Measurements from ENCODE around the gene SLC17A8.

The SLC17A8 gene

DNA sequence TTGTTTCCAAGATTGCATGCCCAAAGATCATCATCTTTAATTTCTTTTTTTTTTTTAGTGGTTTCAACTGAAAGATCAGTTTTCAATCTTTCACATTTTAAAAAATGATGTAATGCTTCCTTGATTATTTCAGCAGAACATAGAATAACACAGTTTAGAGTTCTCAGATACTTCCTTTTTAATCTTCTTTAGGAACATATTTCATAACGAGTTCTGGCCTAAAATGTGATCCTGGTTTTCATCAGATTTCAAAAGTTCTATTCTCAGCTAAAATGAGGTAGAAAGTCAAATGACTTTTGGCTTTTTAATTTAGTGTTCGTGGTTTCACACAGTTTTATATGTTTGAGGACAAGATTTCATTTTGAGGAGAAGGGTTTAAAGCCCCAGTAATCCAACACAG lies 76.8 kb downstream of the SLC17A8 start:
- no peaks in the 10 kb centered on the region for H3K4me1 ChIP-seq (ENCODE audit: control insufficient read depth, insufficient read depth, low read length)
- H3K4me3 ChIP-seq (ENCODE audit: low read depth, low read length), result no peak overlapping the region

DNA sequence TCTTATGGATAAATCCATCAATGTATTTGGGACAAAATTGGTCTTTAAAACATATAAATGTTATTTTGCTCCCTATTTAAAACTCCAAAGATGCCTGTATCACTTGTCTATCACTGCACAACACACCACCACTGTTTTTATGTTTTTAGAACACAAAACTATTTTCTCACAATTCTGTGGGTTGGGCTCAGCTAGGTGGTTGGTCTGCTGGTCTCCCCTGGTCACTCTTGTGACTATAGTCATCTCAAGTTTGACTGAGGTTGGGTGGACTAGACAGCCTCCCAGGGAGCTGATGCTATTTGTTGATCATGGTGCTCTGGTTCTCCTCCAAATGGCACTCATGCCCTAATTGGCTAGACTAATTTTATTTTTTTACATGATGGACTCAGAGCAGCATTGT lies 77.3 kb downstream of the SLC17A8 start:
- Histone ChIP-seq H3K4me3 (ENCODE audit: low read depth, low read length) (no peak overlapping the region), H3K9me3 (ENCODE audit: control insufficient read depth, insufficient read depth, low read length) (no peaks in the 10 kb centered on the region), H3K27me3 (ENCODE audit: control insufficient read depth, insufficient read depth, low read length) (no peaks in the 10 kb centered on the region), H3K36me3 (ENCODE audit: control insufficient read depth, insufficient read depth, low read length) (no peaks in the 10 kb centered on the region), H3K9ac (ENCODE audit: low read depth, low read length) (no peak overlapping the region), H3K4me1 (ENCODE audit: control insufficient read depth, insufficient read depth, low read length) (no peaks in the 10 kb centered on the region)

More for the DNA sequence above, 76.8 kb downstream of the SLC17A8 start:
- Histone ChIP-seq H3K27me3 (ENCODE audit: control insufficient read depth, insufficient read depth, low read length) (no peaks in the 10 kb centered on the region), H3K36me3 (ENCODE audit: control insufficient read depth, insufficient read depth, low read length) (no peaks in the 10 kb centered on the region), H3K9me3 (ENCODE audit: control insufficient read depth, insufficient read depth, low read length) (no peaks in the 10 kb centered on the region), H3K9ac (ENCODE audit: low read depth, low read length) (no peak overlapping the region)

DNA sequence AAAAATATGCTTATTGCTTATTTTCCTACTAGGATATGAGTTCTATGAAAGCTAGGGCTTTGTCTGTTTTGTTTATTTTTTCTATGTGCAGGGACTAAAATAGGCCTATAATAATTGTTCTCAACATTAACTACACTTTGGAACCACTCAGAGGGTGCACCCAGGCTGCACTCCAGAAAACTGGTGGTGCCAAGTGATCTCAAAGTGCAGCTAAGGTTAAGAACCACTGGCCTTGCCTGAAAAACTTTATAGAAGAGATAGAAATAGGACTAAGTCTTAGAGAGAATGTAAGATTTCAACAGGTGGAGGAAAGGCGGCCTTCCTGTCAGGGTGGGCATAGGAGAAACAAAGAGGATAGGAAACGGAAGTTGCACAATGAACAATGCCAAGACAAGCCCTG lies 79.1 kb downstream of the SLC17A8 start:
- Histone ChIP-seq H3K4me1 (ENCODE audit: control insufficient read depth, insufficient read depth, low read length) (no peaks in the 10 kb centered on the region), H3K9me3 (ENCODE audit: control insufficient read depth, insufficient read depth, low read length) (no peaks in the 10 kb centered on the region), H3K36me3 (ENCODE audit: control insufficient read depth, insufficient read depth, low read length) (no peaks in the 10 kb centered on the region), H3K27me3 (ENCODE audit: control insufficient read depth, insufficient read depth, low read length) (no peaks in the 10 kb centered on the region), H3K9ac (ENCODE audit: low read depth, low read length) (no peak overlapping the region), H3K4me3 (ENCODE audit: low read depth, low read length) (no peak overlapping the region)

DNA sequence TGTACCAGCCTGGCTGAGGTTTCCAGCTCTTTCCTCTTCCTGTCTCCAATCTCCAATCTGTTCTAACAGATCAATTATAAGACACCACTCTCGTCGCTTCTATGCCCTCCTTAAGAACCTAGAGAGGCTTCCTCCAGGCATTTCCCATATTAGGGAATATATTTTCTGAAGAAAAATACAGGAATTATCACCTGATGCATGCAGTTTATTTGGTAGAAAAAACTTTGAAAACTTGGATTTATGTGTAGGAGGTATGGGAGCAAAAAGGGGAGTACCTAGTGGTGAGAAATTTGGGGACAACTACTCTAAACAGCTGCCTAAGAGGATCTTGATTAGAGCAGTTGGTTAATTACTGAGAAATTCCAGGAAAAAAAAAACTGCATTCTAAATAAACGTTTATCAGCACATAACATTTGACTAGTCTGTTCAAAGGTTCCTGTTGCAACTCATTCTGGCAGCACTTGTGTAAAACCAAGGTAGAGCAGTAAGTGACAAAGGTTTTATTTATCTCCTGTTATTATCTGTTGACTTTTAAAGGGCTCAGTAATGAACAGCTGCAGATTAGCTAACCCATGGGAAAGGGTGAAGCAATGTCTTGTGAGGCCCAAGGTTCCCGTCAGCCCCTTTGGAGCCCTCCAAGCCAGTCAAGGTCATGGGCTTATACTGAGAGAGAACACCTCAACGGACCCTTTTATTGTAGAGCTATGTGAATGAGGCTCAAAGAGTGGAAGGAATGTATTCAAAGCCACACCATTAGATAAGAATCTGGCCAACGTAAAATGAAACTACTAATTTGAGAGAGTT lies 80.4 kb downstream of the SLC17A8 start:
- Histone ChIP-seq H3K9ac (ENCODE audit: low read depth, low read length) (no peak overlapping the region), H3K4me1 (ENCODE audit: control insufficient read depth, insufficient read depth, low read length) (no peaks in the 10 kb centered on the region), H3K36me3 (ENCODE audit: control insufficient read depth, insufficient read depth, low read length) (no peaks in the 10 kb centered on the region), H3K27me3 (ENCODE audit: control insufficient read depth, insufficient read depth, low read length) (no peaks in the 10 kb centered on the region), H3K9me3 (ENCODE audit: control insufficient read depth, insufficient read depth, low read length) (no peaks in the 10 kb centered on the region), H3K4me3 (ENCODE audit: low read depth, low read length) (no peak overlapping the region)

DNA sequence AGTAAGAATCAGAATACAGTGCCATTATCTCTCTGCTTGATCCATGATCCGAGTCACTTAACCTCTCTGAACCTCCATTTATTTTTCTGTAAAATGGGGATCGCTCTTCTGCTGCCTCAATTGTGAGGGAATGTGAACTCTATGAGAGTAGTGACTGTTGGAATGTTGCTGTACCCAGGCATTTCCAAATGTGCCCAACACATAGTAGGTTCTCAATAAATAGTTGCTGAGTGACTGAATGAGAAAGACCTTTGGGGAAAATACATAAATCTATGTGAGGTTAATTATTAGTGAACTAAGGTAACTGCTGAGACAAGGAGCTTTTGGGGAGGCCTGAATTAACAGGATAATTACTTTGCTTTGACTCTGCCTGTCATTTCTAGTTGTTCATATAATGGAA lies 82.9 kb downstream of the SLC17A8 start:
- no peaks in the 10 kb centered on the region for H3K27me3 ChIP-seq (ENCODE audit: control insufficient read depth, insufficient read depth, low read length)
- H3K36me3 ChIP-seq (ENCODE audit: control insufficient read depth, insufficient read depth, low read length), result no peaks in the 10 kb centered on the region
- H3K4me1 ChIP-seq (ENCODE audit: control insufficient read depth, insufficient read depth, low read length), result no peaks in the 10 kb centered on the region
- no peaks in the 10 kb centered on the region for H3K9me3 ChIP-seq (ENCODE audit: control insufficient read depth, insufficient read depth, low read length)
- H3K9ac ChIP-seq (ENCODE audit: low read depth, low read length), result no peak overlapping the region
- no peak overlapping the region for H3K4me3 ChIP-seq (ENCODE audit: low read depth, low read length)

DNA sequence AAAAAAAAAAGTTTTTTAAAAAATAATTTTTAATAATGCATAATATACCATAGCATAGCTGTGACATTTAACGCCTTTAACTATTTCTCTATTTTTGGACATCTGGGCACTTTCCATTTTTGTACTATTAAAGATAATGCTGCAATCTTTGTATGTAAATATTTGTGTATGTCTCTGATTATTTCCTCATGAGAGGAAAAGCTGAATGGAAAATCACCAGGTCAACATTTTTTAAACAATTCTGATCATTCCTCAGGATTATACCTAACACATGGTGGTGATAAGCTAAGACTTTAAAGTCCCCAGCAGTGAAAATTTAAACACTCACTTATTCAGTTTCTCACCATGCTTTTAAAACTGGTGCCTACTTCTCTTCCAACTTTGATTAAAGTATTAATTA lies 85.5 kb downstream of the SLC17A8 start:
- no peaks in the 10 kb centered on the region for H3K9me3 ChIP-seq (ENCODE audit: control insufficient read depth, insufficient read depth, low read length)
- H3K4me3 ChIP-seq (ENCODE audit: low read depth, low read length), result no peak overlapping the region
- no peak overlapping the region for H3K9ac ChIP-seq (ENCODE audit: low read depth, low read length)
- H3K4me1 ChIP-seq (ENCODE audit: control insufficient read depth, insufficient read depth, low read length), result no peaks in the 10 kb centered on the region
- no peaks in the 10 kb centered on the region for H3K27me3 ChIP-seq (ENCODE audit: control insufficient read depth, insufficient read depth, low read length)
- no peaks in the 10 kb centered on the region for H3K36me3 ChIP-seq (ENCODE audit: control insufficient read depth, insufficient read depth, low read length)

DNA sequence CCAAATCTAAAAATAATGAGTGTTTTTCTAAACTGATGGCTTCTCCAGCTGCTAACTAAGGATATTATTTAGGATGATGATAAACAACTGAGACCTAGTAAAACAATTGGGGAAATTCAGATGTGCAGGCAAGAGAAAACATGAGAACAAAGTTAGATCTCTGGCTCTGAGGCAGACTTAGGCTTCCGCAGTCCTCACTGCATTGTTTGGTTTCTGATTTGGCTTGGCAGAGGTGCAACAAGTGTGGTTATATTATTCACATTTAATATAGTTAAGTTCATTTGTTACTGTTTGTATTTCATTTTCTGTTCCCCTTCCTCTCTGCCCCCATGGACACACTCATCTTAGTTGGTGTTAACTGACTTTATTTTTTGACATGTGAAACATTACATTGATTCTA lies 86.6 kb downstream of the SLC17A8 start:
- H3K36me3 ChIP-seq (ENCODE audit: control insufficient read depth, insufficient read depth, low read length), result no peaks in the 10 kb centered on the region
- no peaks in the 10 kb centered on the region for H3K9me3 ChIP-seq (ENCODE audit: control insufficient read depth, insufficient read depth, low read length)
- no peaks in the 10 kb centered on the region for H3K4me1 ChIP-seq (ENCODE audit: control insufficient read depth, insufficient read depth, low read length)
- H3K9ac ChIP-seq (ENCODE audit: low read depth, low read length), result no peak overlapping the region
- no peaks in the 10 kb centered on the region for H3K27me3 ChIP-seq (ENCODE audit: control insufficient read depth, insufficient read depth, low read length)
- H3K4me3 ChIP-seq (ENCODE audit: low read depth, low read length), result no peak overlapping the region

DNA sequence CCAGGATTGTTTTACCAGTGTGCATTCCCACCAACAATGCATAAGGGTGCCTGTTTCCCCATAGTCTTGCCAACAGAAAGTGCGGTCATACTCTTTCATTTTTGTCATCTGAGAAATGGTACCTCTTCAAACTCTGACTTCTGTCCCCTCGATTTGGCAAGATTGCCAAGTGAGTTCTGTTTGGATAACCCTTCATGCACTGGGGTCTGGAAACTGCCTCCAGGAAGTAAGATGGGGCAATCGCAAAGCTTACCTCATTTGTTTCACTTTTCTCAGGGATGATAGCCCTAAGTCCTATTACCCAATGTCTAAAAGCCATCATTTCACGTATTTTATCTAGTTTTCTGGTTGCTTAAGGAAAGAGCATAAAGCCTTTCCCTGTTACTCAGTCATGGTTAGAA lies 88.2 kb downstream of the SLC17A8 start:
- H3K36me3 ChIP-seq (ENCODE audit: control insufficient read depth, insufficient read depth, low read length), result no peaks in the 10 kb centered on the region
- no peak overlapping the region for H3K9ac ChIP-seq (ENCODE audit: low read depth, low read length)
- H3K4me1 ChIP-seq (ENCODE audit: control insufficient read depth, insufficient read depth, low read length), result no peaks in the 10 kb centered on the region
- no peak overlapping the region for H3K4me3 ChIP-seq (ENCODE audit: low read depth, low read length)
- no peaks in the 10 kb centered on the region for H3K9me3 ChIP-seq (ENCODE audit: control insufficient read depth, insufficient read depth, low read length)
- no peaks in the 10 kb centered on the region for H3K27me3 ChIP-seq (ENCODE audit: control insufficient read depth, insufficient read depth, low read length)

DNA sequence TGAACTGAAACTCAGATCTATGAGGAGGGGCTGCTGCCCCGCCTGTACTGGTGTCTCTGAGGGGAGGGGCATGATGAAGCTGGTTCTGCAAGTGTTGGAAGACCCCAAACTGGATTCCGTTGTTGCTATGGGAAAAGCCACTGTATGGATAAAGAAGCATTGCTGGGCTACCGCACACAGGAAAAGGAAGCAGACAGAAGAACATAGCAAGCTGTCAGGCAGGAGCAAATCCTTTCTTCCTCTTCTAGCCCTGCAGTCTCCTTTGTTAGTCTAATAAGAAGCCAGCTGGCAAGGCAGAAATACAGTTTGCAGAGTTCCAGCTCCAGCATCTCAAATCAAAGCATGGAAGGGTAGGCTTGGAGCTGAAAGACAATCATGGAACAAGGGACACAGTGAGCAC lies 90.5 kb downstream of the SLC17A8 start:
- Histone ChIP-seq H3K36me3 (ENCODE audit: control insufficient read depth, insufficient read depth, low read length) (no peaks in the 10 kb centered on the region), H3K9me3 (ENCODE audit: control insufficient read depth, insufficient read depth, low read length) (no peaks in the 10 kb centered on the region), H3K4me1 (ENCODE audit: control insufficient read depth, insufficient read depth, low read length) (no peaks in the 10 kb centered on the region), H3K27me3 (ENCODE audit: control insufficient read depth, insufficient read depth, low read length) (no peaks in the 10 kb centered on the region), H3K9ac (ENCODE audit: low read depth, low read length) (no peak overlapping the region), H3K4me3 (ENCODE audit: low read depth, low read length) (no peak overlapping the region)

DNA sequence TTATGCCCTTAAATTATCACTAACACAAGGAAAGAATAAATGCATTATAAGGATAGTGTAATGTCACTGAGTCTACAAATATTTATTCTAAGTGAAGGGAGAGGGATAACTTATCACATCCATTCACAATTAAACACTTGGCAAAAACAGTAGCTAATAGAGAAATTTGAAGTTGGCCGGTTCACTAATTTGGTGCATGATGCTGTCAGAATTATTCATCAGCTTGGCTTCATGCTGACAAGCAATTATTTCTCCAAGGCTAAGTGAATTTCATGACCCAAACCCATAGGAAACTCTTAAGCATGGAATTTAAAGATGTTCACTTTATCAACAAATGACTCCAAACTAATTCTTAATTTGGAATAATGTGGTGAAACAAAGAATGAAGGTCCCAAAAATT lies 91.8 kb downstream of the SLC17A8 start:
- H3K4me1 ChIP-seq (ENCODE audit: control insufficient read depth, insufficient read depth, low read length), result no peaks in the 10 kb centered on the region
- no peak overlapping the region for H3K9ac ChIP-seq (ENCODE audit: low read depth, low read length)
- H3K36me3 ChIP-seq (ENCODE audit: control insufficient read depth, insufficient read depth, low read length), result no peaks in the 10 kb centered on the region
- no peak overlapping the region for H3K4me3 ChIP-seq (ENCODE audit: low read depth, low read length)
- no peaks in the 10 kb centered on the region for H3K27me3 ChIP-seq (ENCODE audit: control insufficient read depth, insufficient read depth, low read length)
- H3K9me3 ChIP-seq (ENCODE audit: control insufficient read depth, insufficient read depth, low read length), result no peaks in the 10 kb centered on the region

DNA sequence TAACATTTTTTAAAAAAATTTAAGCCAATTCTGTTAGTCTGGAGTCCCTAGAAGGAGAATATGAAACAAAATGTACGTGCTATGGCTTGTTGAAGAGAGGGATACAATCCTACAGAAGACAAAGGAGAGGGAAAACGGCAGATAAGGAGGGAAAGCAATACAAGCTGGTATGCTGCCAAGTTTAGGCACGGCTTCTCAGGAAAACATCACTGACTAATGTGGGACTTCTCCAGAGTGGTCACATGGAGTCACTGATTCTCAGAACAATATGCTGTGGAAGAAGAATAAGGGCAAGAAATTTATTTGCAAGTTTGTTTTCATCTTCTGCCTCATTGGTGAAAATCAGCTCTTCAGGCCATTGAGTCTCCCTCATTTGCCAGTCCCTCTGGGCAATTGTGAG lies 93.9 kb downstream of the SLC17A8 start:
- Histone ChIP-seq H3K4me3 (ENCODE audit: low read depth, low read length) (no peak overlapping the region), H3K27me3 (ENCODE audit: control insufficient read depth, insufficient read depth, low read length) (no peaks in the 10 kb centered on the region), H3K9me3 (ENCODE audit: control insufficient read depth, insufficient read depth, low read length) (no peaks in the 10 kb centered on the region), H3K36me3 (ENCODE audit: control insufficient read depth, insufficient read depth, low read length) (no peaks in the 10 kb centered on the region), H3K4me1 (ENCODE audit: control insufficient read depth, insufficient read depth, low read length) (no peaks in the 10 kb centered on the region), H3K9ac (ENCODE audit: low read depth, low read length) (no peak overlapping the region)

DNA sequence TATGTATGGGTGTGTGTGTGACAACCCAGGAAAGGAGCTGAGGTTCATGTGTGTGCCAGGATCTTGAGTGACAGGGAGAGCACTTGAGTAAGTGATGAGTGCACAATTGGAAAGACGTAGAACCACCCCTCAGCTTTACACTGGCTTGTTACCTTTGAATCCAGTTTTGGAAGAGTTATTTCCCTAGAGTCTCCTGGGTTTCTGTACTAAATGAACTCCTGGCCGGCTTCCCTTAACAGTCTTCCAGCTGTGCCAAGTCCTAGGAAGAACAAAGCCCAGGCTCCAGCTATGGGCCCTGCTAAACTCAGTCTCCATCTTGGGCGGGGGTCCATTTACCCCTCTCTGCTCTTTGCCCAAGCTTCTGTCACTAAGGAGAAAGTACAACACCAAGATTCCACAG lies 97.1 kb downstream of the SLC17A8 start:
- H3K9ac ChIP-seq (ENCODE audit: low read depth, low read length), result no peak overlapping the region
- H3K9me3 ChIP-seq (ENCODE audit: control insufficient read depth, insufficient read depth, low read length), result no peaks in the 10 kb centered on the region
- H3K4me1 ChIP-seq (ENCODE audit: control insufficient read depth, insufficient read depth, low read length), result no peaks in the 10 kb centered on the region
- H3K36me3 ChIP-seq (ENCODE audit: control insufficient read depth, insufficient read depth, low read length), result no peaks in the 10 kb centered on the region
- H3K27me3 ChIP-seq (ENCODE audit: control insufficient read depth, insufficient read depth, low read length), result no peaks in the 10 kb centered on the region
- H3K4me3 ChIP-seq (ENCODE audit: low read depth, low read length), result no peak overlapping the region
